ENCODE results near the gene SEC23IP.

DNA sequence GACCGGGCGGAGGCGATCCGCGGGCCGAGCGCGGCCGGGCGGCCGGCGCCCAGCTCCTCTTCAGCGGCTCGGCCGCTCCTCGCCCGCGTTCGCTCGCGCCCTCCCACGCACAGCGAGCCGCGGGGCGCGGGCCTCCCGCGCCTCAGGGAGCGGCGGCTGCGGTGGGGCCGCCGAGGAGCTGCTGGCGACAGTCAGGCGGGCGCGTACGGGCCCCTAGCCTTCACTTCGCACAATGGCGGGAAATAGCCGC is 20.0 kb upstream of the SEC23IP start, which contains the start of gene MCMBP:
- TF ChIP-seq CTCF (conservative IDR thresholded peaks at IDR 0.05 in 1 of 2, IDR thresholded peaks at IDR 0.05 in 1 of 2; ENCODE audit: extremely low read depth in 1 of 2, insufficient read depth in 1 of 2, low read depth in 1 of 2, low read length in 2 of 2): no peak
- no peak for TF ChIP-seq EZH2 (IDR thresholded peaks at IDR 0.05; ENCODE audit: borderline replicate concordance, low read length)

All from mammary epithelial cell (primary cell).